ENCODE results near the gene IL1RAPL1.
A peak's percentile ranks its signal among the peaks of the same experiment; 100 is the strongest.
"Not testable (repeated sequence)": the region's sequence is repeated elsewhere in the genome, so short reads cannot be mapped to it uniquely, and the experiment has no call there.

Gene IL1RAPL1

GRCh38 chrX:28638775-28639174 is 51.5 kb downstream of the IL1RAPL1 start:
- no peak for DNase-seq

- DNase-seq = no peak
These were observed 52.2 kb downstream of the IL1RAPL1 start for GRCh38 chrX:28639451-28639850.

GRCh38 chrX:28649541-28649940 is 62.3 kb downstream of the IL1RAPL1 start:
- DNase-seq = no peak

- no peak for DNase-seq
These were observed 63.9 kb downstream of the IL1RAPL1 start for GRCh38 chrX:28651186-28651585.

- DNase-seq = peak in 1 of 2 donors; percentile 9
These were observed 72.0 kb downstream of the IL1RAPL1 start for GRCh38 chrX:28659269-28659668.

- DNase-seq = no peak
These were observed 78.5 kb downstream of the IL1RAPL1 start for GRCh38 chrX:28665778-28666177.

- no peak for DNase-seq
These were observed 81.1 kb downstream of the IL1RAPL1 start for GRCh38 chrX:28668303-28668702.

GRCh38 chrX:28668957-28669356 is 81.7 kb downstream of the IL1RAPL1 start:
- DNase-seq = no peak

- DNase-seq = no peak
These were observed 82.8 kb downstream of the IL1RAPL1 start for GRCh38 chrX:28670074-28670473.

- no peak for DNase-seq
These were observed 87.9 kb downstream of the IL1RAPL1 start for GRCh38 chrX:28675173-28675572.

- no peak for DNase-seq
These were observed 105.9 kb downstream of the IL1RAPL1 start for GRCh38 chrX:28693101-28693500.

GRCh38 chrX:28697732-28698131 is 110.5 kb downstream of the IL1RAPL1 start:
- DNase-seq = no peak

GRCh38 chrX:28701222-28701621 is 114.0 kb downstream of the IL1RAPL1 start:
- DNase-seq = no peak

GRCh38 chrX:28706964-28707363 is 119.7 kb downstream of the IL1RAPL1 start:
- no peak for DNase-seq

- no peak for DNase-seq
These were observed 122.2 kb downstream of the IL1RAPL1 start for GRCh38 chrX:28709421-28709820.

GRCh38 chrX:28717864-28718263 is 130.6 kb downstream of the IL1RAPL1 start:
- no peak for DNase-seq

- no peak for DNase-seq
These were observed 131.2 kb downstream of the IL1RAPL1 start for GRCh38 chrX:28718450-28718849.

- DNase-seq = no peak
These were observed 132.4 kb downstream of the IL1RAPL1 start for GRCh38 chrX:28719620-28720019.

GRCh38 chrX:28752330-28752729 is 165.1 kb downstream of the IL1RAPL1 start:
- DNase-seq = no peak

GRCh38 chrX:28756175-28756574 is 168.9 kb downstream of the IL1RAPL1 start:
- no peak for DNase-seq

GRCh38 chrX:28756647-28757046 is 169.4 kb downstream of the IL1RAPL1 start:
- DNase-seq = no peak

GRCh38 chrX:28757290-28757689 is 170.0 kb downstream of the IL1RAPL1 start:
- no peak for DNase-seq

- DNase-seq = not testable (repeated sequence)
These were observed 179.3 kb downstream of the IL1RAPL1 start for GRCh38 chrX:28766561-28766960.

GRCh38 chrX:28773807-28774206 is 186.6 kb downstream of the IL1RAPL1 start:
- no peak for DNase-seq

- no peak for DNase-seq
These were observed 200.0 kb downstream of the IL1RAPL1 start for GRCh38 chrX:28787206-28787605.

- DNase-seq = not testable (repeated sequence)
These were observed 213.4 kb downstream of the IL1RAPL1 start for GRCh38 chrX:28800671-28801070.
